H4 (cell line): ENCODE data around the gene PDGFRB. TPM values are rescaled to one million over a fixed set of nuclear protein-coding genes. Genes with fewer than 3 reads are reported as not detected.
"Not testable (repeated sequence)": the region's sequence is repeated elsewhere in the genome, so short reads cannot be mapped to it uniquely, and the experiment has no call there.

ENCODE experiments used
- DNase-seq: peaks from one replicate; pipeline ENCODE4 v3.0.0-alpha.2; 2015; ENCODE audit warnings: low spot score
- total RNA-seq: library from RNA; depleted of rRNA; stranded (reverse); fragments of >200 nt; shearing (Covaris generic); gene quantifications from 2 replicates; pipeline ENCODE4 v1.2.3, GENCODE V29; 2014

Gene PDGFRB
- total RNA-seq, 1 experiment from 2014 or later, result 30.1 TPM

- DNase-seq, result not testable (repeated sequence)
These were observed 70.9 kb downstream of the PDGFRB start for GRCh38 chr5:150084754-150085153.

GRCh38 chr5:150082889-150083288 is 72.8 kb downstream of the PDGFRB start:
- no peak for DNase-seq

- no peak for DNase-seq
These were observed 73.3 kb downstream of the PDGFRB start for GRCh38 chr5:150082374-150082773.

- no peak for DNase-seq
These were observed 73.9 kb downstream of the PDGFRB start for GRCh38 chr5:150081541-150082283.

- DNase-seq, result no peak
These were observed 74.8 kb downstream of the PDGFRB start for GRCh38 chr5:150080696-150081435.

- DNase-seq, result no peak
These were observed 75.7 kb downstream of the PDGFRB start for GRCh38 chr5:150079909-150080461.

- no peak for DNase-seq
These were observed 76.6 kb downstream of the PDGFRB start for GRCh38 chr5:150078802-150079689.

DNA sequence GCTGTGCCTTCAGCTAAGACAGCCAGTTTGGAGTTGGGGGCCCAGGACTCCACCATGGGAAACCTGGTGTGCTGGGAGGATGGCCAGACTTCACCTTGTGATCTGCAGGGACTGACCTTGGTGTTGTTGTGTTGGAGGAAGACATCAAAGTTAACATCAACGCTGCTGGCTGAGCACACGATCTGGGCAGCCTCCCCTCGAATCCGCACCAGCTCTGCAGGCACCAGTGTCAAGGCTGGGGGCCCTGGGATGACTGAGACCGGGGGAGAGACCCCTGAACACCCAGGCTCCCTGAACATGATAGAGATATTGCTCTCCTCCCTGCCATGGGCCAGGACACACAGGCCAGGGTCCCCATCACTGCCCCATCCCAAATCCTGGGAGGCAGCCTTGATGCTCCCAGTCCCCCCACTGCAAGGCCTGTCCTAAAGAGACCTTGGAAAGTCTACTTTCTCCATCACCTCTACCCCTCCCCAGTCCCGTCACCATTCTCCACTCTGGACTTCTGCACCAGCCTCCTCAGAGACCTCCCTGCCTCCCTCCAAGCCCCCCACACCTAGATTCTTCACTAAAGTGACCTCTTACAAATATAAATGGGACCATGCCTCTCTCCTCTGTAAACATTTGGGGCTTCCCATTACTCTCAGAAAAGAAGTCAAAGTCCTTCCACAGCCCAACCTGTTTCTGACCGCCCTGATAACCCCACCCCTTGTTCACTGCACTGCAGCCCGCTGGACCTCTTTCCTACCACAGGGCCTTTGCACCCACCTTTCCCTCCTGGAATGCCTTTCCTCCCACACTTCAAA is 77.4 kb downstream of the PDGFRB start:
- no peak for DNase-seq

GRCh38 chr5:150077060-150077459 is 78.6 kb downstream of the PDGFRB start:
- DNase-seq, result no peak

GRCh38 chr5:150075806-150076205 is 79.8 kb downstream of the PDGFRB start:
- DNase-seq, result no peak

- no peak for DNase-seq
These were observed 80.4 kb downstream of the PDGFRB start for GRCh38 chr5:150075233-150075632.

- DNase-seq, result no peak
These were observed 82.0 kb downstream of the PDGFRB start for GRCh38 chr5:150073677-150074076.

- DNase-seq, result no peak
These were observed 82.5 kb downstream of the PDGFRB start for GRCh38 chr5:150073086-150073625.

DNA sequence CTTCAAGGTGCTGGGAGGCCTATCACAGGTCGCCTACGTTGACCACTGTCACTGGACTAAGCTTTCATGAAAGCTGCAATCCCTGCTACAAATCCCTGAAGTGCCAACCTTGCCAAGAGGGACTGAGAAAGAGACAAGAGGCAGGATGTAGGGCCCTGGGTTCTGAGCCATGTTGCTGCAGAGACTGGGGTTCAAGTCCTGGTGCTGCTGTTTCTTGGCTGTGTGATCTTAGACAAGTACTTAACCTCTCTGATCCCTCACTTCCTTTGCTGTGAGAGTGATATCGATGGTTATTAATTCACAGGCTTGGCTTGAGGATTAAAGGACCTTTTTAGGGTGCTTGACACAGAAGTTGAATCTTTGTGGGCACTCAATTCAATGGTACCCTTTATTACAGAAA is 84.8 kb downstream of the PDGFRB start:
- no peak for DNase-seq

DNA sequence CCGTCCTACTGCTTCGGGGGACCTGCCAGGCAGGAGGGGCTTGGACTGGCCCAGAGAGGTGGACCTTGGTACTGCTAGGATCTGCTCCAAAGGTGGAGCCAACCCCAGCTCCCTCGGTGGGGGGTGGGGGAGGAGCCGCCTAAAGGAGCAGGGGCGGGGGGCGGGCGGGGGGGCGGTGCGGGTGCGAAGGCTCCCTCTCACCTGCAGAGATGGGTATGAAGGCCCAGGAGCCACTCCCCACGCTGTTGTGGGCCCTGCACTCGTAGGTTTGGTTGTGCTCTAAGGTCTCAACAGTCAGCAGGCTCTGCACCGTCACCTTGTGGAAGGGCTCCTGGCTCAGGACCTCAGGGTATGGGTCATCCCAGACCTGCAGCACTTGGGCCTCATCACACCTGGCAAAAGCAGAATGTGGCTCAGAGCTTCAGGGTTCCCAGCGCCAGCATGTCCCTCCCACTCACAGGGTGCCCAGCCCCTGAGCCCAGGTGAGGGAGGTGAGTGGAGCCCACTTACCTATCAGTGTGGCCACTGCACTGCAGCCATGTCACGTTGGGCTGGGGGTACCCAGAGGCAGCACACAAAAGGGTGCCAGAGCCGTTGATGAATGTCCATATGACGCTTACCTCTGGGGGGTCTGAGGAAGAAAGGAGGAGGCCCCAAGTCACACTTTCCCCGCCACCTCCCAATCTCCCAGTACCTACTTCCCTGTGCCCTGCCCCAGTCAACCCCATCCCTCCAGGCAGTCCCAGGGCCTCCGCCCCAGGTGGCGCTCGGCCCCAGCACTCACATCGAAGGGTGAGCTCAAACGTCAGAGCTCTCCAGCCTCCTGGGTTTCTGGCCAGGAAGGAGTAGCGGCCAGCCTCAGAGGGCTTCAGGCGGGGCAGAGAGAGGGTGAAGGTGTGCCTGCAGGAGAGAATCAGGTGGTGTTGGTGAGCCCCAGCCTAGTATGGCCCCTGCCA is 85.7 kb downstream of the PDGFRB start:
- no peak for DNase-seq

DNA sequence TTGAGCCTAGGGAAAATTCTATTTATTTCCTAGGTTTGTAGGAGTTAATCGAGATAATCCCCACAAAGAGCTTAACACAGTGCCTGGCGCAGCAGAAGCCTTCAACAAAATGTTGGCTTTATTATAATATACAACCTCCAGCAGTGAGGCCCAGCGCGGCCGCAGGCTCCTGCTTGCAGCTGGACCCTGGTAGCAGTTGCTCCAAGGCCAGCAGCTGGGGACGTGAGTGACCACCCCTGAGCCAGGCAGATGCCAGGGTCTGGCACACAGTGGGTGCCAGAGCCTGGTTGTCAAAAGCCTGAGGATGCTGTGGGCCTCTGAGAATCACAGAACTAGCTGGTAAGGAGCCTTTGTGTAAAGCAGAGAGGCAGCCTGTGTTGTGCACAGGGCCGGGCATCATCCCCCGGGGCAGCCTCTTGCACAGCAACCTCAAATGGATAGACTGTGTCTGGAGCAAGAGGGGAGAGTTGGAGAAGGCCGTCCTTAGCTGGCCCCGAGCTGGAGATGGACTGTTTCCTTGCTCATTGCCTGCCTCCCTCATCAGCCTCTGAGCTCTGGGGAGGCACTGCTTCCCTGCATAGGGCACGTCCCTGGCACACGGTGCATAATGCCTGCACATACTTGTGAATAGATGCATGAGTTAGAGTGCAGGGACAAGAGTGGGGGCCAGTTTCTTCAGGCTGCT is 86.5 kb downstream of the PDGFRB start:
- no peak for DNase-seq

DNA sequence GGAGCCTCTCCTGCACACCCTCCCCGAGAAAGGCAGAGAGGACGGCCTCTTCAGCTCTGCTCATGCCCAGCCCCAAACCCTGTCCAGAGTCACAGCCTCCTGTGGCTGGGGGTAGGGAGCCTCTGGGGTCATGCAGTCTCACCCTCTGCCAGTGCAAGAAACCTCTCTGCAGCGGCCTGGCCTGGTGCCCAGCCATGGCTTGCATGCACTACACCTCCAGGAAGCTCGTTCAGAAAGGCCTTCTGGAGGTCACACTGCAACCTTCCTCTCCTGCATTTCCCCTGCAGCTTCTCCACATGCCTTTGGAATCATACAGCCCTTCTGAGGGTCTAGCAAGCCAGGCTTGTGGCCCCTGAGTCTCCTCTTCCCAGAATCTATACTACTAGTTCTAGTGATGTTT is 87.2 kb downstream of the PDGFRB start:
- DNase-seq, result no peak

- DNase-seq, result no peak
These were observed 87.6 kb downstream of the PDGFRB start for GRCh38 chr5:150068071-150068470.

GRCh38 chr5:150067405-150067960 is 88.2 kb downstream of the PDGFRB start:
- no peak for DNase-seq
